Left hindlimb (tissue), 1 donor: ENCODE data around the gene EPS8L1.
A peak's percentile ranks its signal among the peaks of the same experiment; 100 is the strongest.
"Not testable (repeated sequence)": the region's sequence is repeated elsewhere in the genome, so short reads cannot be mapped to it uniquely, and the experiment has no call there.

Experiments
- DNase-seq: peaks from one replicate; pipeline ENCODE4 v3.0.0-alpha.2; 2018

Gene EPS8L1

GRCh38 chr19:55096061-55096701 is 20.5 kb downstream of the EPS8L1 start:
- no peak for DNase-seq

- DNase-seq = peak; percentile 4
These were observed 22.4 kb downstream of the EPS8L1 start for GRCh38 chr19:55097864-55098715.

GRCh38 chr19:55098716-55099556 is 23.3 kb downstream of the EPS8L1 start:
- DNase-seq = peak; percentile 16

GRCh38 chr19:55099557-55100506 is 24.2 kb downstream of the EPS8L1 start:
- DNase-seq = no peak

GRCh38 chr19:55101261-55101660 is 25.6 kb downstream of the EPS8L1 start:
- DNase-seq = no peak

GRCh38 chr19:55103190-55103589 is 27.5 kb downstream of the EPS8L1 start:
- no peak for DNase-seq

- no peak for DNase-seq
These were observed 29.6 kb downstream of the EPS8L1 start for GRCh38 chr19:55105237-55105636.

- no peak for DNase-seq
These were observed 30.9 kb downstream of the EPS8L1 start for GRCh38 chr19:55106591-55106990.

GRCh38 chr19:55107252-55107651 is 31.6 kb downstream of the EPS8L1 start:
- not testable (repeated sequence) for DNase-seq

- DNase-seq = no peak
These were observed 34.0 kb downstream of the EPS8L1 start for GRCh38 chr19:55109527-55110291.

GRCh38 chr19:55111238-55111831 is 35.7 kb downstream of the EPS8L1 start:
- DNase-seq = no peak

- DNase-seq = no peak
These were observed 36.6 kb downstream of the EPS8L1 start for GRCh38 chr19:55112246-55112776.

GRCh38 chr19:55112777-55113569 is 37.3 kb downstream of the EPS8L1 start:
- DNase-seq = peak; percentile 45

- DNase-seq = peak; percentile 94
These were observed 37.9 kb downstream of the EPS8L1 start for GRCh38 chr19:55113570-55114039.

GRCh38 chr19:55114566-55115145 is 39.0 kb downstream of the EPS8L1 start:
- no peak for DNase-seq

GRCh38 chr19:55115446-55116065 is 39.9 kb downstream of the EPS8L1 start:
- DNase-seq = no peak

- peak; percentile 71 for DNase-seq
These were observed 40.7 kb downstream of the EPS8L1 start for GRCh38 chr19:55116232-55116858.
